Measurements from ENCODE around the gene SLC30A3.

The SLC30A3 gene

DNA sequence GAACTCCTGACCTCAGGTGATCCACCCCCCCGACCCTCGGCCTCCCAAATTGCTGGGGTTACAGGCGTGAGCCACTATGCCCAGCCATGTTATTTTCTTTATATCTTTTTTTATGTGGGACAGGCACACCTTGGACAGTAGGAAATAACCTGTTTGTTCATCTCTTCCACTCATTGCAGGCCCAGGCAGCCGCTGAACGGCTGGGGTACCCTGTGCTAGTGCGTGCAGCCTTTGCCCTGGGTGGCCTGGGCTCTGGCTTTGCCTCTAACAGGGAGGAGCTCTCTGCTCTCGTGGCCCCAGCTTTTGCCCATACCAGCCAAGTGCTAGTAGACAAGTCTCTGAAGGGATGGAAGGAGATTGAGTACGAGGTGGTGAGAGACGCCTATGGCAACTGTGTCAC is 37.3 kb downstream of the SLC30A3 start:
- no peak for DNase-seq

DNA sequence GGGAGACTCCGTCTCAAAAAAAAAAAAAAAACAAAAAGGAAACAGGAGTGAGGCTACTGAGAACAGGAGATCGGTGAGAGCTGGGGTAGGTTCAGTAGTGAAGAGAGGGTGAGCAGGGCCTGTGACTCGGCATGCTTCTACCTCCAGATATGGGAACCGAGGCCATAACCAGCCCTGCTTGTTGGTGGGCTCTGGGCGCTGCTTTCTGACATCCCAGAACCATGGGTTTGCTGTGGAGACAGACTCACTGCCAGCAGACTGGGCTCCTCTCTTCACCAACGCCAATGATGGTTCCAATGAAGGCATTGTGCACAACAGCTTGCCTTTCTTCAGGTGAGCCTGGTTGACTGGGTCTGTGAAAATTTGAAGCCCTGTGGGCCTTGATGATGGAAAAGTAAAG is 39.4 kb downstream of the SLC30A3 start:
- no peak for DNase-seq

DNA sequence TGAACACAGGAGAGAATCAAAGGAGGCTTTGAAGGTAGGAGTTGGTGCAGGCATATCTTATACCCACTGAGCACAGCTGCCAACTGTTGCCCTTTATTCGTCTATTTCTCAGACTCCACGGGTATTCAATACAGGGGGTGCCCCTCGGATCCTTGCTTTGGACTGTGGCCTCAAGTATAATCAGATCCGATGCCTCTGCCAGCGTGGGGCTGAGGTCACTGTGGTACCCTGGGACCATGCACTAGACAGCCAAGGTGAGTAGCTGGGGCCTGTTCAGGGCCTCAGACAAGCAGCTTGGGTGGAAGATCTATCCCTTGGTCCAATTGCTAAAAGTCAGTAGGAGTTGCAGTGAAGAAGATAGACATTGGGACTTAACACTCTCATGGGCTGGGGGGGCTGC is 40.4 kb downstream of the SLC30A3 start:
- no peak for DNase-seq

DNA sequence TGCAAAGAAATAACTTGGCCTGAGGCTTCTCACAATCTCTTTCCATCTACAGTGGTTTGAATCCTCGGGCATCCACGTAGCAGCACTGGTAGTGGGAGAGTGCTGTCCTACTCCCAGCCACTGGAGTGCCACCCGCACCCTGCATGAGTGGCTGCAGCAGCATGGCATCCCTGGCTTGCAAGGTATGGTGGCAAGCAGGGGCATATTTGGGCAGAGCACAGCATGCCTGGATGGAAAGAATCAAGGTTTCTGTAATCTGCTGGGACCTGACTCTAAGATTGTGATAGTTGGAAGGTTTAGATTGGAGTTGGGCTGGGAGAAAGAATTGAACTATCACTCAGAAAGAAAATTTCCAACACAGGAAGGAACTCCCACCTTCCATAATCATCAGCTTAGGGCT is 41.7 kb downstream of the SLC30A3 start:
- DNase-seq: no peak

DNA sequence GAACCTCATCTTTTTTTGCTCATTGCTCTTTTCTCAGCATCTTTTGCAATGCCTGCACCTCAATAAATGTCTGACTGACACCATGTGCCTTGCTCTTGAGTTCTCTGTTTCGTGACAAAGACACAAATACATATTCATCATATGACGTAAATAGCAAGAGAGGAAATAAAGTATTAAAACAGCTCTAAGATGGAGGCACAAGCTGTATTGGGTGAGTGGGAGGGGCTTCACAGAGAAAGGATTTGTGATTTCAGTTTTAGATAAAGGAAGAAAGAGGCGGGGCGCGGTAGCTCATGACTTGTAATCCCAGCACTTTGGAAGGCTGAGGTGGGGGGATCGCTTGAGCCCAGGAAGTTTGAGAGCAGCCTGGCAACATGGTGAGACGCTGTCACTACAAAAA is 42.8 kb downstream of the SLC30A3 start:
- DNase-seq: no peak

DNA sequence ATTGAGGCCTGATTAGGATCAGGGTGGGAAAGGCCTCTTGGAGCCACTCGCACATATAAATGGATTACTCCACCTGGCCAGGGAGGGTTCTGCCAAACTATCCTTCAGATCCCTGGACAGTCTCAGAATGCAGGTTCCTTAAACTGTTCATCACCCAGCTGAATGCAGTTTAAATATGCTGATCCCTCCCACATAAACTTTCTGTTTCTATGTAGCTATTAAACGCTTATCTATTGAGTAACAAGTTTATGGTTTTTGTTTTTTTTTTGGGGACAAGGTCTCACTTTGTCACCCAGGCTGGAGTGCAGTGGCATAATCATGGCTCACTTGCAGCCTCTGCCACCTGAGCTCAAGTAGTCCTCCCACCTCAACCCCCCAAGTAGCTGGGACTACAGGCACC is 43.8 kb downstream of the SLC30A3 start:
- DNase-seq: no peak

DNA sequence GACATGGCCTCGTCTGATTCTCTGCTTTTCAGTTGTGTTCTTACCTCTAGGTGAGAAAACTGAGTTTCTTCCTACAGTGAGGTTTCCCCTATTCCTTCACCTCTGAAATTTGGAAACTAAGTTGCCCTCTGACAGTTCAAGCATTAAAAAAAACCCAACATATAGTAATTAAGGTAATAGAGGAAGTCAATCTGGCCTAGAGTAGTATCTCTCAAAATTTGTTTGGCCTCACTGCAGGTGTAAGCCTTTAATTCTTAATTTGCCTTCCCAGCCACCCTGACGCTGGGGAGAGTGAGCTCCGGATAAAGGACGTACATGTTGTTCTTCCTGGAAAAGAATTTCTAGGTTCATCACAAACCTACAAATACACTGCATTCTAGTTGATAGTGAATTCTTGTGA is 44.2 kb downstream of the SLC30A3 start:
- no peak for DNase-seq

DNA sequence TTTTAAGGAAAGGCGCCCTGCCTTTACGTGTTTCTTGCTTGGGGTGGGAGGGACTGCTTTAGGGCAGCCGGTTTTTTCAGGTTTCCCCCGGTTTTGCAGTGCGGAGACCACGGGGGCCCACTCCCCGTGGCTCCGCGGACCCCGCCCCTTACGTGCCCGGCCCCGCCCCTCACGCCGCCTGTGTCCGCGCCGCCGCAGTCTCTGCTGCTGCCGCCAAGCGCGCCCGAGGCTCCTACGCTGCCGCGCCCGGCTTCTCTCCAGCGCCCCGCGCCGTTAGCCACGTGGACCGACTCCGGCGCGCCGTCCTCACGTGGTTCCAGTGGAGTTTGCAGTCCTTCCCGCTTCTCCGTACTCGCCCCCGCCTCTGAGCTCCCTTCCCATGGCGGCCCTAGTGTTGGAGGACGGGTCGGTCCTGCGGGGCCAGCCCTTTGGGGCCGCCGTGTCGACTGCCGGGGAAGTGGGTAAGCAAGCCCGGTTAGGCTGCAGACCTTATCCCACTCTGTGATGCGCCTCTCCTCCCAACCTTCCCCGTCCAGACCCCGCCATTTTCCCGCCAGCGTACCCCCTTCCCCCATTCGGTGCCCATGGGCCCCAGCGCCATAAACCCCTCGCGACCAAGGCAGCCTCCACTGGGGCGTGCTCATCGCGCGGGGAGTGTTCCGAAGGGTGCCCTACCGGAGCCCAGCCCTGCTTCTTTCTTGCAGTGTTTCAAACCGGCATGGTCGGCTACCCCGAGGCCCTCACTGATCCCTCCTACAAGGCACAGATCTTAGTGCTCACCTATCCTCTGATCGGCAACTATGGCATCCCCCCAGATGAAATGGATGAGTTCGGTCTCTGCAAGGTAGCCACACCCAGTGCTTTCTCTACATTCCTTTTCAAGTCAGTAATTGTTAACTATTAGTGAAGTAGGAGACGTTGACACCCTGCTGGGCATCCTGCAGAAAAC is 45.4 kb downstream of the SLC30A3 start, which contains the start of gene CAD:
Gene CAD (plus strand): TSS at position 197 of the 949 bp plus-strand sequence. CDS start 183 bp downstream, at position 380.
- DNase-seq: peak; percentile 79

DNA sequence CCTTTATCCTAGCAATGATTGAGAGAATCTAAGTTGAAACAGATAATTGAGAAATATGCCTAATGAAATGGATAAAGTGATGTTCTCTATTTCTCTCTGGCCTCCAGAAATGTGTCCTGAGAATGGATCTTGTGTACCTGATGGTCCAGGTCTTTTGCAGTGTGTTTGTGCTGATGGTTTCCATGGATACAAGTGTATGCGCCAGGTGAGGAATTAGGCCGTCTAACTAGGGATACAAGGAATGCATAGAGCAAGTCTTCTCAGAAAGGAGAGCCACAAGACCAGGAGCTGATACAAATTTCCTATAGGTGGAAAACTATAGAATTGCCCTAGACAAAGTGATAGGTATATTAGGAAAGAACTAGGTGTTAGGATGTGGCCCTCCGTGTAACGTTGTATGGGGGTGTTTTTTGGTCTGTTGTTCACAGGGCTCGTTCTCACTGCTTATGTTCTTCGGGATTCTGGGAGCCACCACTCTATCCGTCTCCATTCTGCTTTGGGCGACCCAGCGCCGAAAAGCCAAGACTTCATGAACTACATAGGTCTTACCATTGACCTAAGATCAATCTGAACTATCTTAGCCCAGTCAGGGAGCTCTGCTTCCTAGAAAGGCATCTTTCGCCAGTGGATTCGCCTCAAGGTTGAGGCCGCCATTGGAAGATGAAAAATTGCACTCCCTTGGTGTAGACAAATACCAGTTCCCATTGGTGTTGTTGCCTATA is 46.3 kb downstream of the SLC30A3 start:
- no peak for DNase-seq

DNA sequence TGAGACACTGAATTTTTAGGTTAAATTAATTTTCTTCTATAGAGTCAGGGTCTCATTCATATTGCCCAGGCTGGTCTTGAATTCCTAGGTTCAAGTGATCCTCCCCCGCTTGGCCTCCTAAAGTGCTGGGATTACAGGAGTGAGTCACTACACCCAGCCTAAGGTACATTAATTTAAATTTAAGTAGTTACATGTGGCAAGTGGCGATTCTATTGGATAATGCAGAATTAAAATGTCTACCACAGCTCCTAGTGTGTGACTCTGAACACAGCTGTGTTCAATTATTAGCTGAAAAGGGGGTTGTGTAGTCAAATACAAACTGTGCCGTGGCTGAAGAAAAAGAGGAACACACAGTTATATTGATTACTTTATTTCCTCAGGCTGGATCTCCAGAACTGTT is 47.9 kb downstream of the SLC30A3 start:
- DNase-seq: no peak

DNA sequence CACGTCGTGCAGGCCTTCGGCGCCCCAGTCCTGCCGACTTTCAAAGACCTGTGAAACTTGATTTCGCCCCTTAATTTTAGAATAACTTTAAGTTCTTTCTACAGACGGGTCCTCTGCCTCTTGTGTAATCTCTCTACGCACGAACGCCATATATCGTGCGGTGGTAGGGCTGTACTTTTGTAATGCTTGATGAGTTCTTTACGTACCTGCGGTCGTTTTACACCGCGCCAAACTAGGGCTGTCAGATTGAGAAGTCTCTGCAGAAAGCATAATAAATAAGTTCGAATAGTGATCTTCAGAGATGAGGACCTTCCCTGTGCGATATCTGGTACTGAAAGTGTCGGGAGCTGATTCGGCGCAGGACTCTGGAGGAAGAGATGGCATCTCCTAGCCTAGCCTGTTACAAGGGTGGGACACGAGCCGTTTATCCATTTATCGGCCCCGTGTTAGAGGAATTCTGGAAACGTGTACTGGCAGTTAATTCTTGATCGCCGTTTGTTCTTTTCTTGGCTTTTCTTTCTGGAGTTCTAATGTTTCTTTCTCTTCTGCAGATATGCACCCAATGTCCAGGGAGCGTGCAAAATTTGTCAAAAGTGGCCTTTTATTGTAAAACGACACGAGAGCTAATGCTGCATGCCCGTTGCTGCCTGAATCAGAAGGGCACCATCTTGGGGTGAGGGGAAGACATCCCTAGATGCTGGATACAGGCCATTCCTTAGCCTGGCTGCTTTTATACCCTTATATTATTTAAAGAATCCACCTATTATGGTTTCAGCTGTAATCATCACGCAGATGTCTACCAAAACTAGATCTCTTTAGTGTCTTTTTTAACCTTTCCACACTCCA is 50.0 kb downstream of the SLC30A3 start:
- DNase-seq: peak; percentile 78

DNA sequence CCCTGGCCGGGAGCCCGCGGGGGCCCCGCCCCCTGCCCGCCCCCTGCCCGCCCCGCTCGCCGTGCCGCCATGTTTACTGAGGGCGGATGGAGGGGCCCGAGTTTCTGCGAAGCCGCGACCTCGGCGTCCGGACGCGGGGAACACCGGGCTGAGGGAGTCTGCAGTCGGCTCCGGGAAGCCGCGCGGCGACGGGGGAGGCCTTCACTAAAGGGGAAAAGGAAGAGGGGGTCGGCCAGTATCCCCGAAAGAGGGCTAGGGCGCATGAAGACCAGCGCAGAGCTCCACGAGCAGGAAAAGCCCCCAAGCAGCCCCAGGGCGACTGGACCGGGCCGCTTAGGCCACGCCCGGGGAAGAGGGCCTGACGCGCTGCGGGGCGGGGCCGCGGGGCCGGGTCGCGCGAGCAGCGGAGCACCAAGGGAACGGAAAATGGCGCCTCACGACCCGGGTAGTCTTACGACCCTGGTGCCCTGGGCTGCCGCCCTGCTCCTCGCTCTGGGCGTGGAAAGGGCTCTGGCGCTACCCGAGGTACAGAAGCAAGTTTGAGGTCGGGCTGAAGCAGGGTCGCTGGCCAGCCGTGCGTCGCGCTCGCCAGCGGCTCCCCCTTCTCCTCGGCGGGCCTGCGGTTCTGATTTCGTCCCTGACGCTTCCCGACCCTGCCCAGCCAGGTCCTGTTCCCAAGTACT is 50.8 kb downstream of the SLC30A3 start, which contains the start of the genes ATRAID and SLC5A6:
Gene ATRAID (plus strand): TSS at position 99 of the 683 bp plus-strand sequence. CDS start 328 bp downstream, at position 427.
Gene SLC5A6 (minus strand): TSS at position 326 of the 683 bp plus-strand sequence. CDS start 4,618 bp downstream, outside the sequence.
- peak; percentile 88 for DNase-seq

DNA sequence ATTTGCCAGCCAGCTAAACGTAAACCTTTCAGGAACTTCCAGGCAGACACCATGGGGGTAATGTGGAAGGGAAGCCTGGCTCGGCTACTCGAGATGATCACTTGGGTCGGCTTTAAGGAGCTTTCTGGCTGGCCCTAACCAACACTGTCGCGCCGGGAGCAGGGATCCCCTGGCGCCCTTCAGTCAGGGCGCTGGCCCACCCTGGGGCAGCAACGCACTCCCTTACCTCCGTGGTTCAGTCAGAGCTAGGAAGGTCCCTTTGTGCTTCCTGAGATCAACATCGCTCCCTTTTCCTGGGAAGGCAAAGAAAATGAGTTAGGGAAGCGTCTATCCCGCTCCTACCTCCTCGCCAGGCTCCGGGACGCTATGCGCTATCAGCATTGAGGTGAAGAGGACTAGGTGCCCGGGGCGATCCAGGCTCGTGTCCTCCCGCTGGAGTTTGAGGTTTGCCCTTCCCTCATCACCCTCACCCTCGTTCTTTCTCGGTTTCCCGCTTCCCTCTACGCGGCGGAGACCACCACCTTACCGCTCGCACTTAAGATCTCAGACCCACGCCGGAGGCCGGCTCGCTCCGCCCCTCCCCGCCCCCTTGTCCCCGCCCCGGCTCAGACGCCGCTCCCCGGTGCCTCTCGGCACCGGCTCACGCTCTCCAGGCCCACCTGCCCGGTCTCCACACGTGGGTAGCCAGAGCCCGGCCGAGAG is 51.5 kb downstream of the SLC30A3 start:
- DNase-seq: no peak

DNA sequence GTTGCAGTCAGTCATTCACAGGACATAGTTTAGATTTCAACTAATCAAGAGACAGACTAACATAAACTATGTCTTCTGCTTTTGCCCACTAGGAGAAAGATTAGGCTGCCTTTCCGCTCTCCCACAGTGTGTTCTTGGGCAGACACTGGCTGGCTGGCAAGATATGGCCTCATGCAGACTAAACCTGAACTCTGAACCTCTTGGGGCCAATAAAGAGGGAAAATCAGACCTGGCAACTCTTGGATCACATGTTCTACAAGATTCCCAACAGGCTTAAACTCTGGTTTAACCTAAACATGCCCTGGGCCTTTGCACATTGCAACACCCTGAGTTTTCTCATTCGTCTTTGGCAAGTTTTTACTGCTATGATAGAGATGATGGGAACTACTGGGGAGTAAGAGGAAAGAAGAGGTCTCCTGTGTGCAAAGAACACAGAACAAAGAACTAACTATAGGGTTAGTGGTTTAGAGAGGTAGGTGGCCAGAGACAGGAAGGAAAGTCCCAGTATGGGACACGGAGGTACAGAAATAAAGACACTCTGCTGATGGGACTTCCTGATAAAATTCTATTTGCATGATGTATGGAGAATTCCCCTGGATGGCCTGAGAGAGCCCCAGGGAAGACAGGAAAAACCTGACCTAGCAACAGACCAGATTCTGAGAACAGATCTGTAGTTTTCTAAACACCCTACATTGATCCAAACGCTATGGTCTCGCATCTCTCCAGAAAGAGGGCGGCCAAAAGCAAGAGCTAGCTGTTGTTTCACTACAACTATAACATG is 53.0 kb downstream of the SLC30A3 start:
- no peak for DNase-seq

DNA sequence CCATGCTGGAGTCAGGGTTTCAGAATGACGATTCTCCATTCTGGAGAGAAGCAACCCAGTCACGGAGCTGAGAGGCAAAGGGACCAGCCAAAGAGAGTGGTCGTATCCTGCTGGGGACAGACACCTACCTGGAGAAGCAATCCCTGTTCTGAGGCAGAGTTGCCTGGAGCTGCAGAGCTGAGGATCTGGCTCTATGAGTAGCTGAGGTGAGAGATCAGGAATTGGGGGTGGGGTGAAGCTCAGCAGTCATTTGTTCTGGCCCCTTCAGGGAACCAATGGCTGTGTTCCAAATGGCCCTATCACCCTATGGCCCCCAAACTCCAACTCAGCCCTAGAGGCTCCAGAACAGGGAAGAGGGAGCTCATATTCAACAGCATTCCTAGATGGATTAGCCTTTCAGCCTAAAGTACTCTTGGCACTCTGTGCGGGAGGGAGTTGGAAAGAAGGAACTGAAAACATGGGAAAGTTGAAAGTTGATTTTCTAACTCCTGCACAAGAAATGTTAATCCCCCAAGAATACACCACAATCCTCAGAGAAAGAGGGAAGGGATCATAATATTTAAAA is 54.3 kb downstream of the SLC30A3 start:
- no peak for DNase-seq

DNA sequence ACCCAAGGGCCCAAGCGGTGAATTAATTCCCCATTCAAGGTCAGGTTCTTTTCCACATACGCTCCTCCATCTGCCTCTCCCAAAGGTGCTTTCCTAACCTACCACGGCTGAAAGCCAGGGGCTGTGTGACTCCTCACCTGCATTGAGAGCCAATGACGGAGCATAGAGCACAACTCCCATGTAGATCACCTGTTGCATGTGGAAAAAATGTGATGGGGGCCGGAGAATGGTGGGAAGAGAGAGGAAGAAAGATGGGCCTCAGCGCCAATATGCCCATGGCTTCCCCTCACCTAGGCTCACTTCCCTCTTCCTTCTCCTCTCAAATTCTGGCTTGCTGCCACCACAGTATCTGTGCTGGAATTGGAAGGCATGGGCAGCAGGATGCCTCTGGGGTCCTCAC is 56.5 kb downstream of the SLC30A3 start:
- DNase-seq: no peak

DNA sequence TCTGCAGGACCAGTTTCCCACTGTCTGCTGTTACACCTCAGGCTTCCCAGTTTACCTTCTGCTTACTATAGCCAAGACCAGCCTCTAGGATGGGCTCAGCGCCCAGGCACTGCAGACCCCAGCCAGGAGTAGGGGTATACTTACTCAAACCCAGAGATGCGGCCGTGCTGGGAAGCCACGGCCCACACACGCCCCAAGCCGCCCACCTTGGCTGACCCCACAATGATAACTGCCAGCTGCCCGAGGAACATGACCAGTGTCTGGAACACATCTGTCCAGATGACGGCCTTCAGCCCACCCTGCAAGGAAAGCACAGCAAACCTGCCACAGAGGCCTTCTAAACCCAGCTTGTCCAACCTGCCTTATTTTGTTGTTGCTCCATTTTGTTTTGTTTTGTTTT is 57.6 kb downstream of the SLC30A3 start:
- no peak for DNase-seq

DNA sequence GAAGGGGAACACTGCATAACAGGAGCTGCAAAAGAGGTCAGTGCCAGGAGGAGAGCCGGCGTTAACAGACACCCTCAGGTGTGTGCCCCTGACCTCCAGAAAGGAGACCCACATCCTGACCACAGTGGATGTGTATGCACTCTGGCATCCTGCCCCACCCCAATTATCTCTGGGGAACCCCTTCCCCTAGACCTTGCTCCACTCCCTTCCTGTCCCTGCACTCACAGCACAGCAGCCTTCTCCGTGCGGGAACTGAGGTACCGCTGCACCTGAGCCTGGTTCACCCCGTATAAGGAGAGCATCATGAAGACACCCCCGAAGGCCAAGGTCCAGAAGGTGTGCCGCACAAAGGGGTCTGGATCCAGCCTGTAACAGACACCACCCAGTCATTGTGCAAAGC is 58.3 kb downstream of the SLC30A3 start:
- DNase-seq: no peak

DNA sequence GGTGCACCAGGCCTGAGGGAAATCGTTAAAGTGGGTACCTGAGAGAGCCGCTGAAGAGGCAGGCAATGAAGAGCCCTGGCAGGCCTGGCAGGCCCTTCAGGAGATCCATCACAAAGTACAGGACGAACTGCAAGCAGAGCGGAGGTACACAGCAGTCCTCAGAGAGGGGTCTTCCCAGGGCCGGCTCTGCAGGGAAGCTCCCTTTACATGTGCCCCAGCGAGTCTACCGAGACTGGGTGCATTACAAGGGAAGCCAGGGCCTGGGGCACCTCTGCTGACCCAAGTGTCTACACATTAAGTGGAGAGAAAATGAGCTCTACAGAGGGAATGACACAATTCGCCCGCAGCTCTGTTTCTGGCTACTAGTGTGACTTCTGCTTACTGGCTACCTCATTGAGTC is 59.1 kb downstream of the SLC30A3 start:
- DNase-seq: no peak

Data from central memory CD4-positive, alpha-beta T cell (primary cell).